GM12878 (cell line): ENCODE measurements around the gene MAPK8. TPM values are rescaled to one million over a fixed set of nuclear protein-coding genes. Genes with fewer than 3 reads are reported as not detected.

Source experiments
- ATAC-seq: fragments of 200-7000 bp; cut with Tn5 transposase; 3 replicates; pipeline ENCODE4 v1.9.1; 2020; ENCODE audit warnings: mild to moderate bottlenecking, moderate library complexity
- BruUV-seq: library from RNA; stranded (reverse); fragments of 400-500 nt; replicated peaks from 2 replicates; lab custom pipeline; 2021; lab: Mats Ljungman, UMichigan
- CTCF ChIA-PET: fragments of 300-600 bp; sonication (Branson Sonifier 250); formaldehyde crosslinking; extraction: SDS; loops from one replicate; lab custom pipeline; 2021; ENCODE audit warnings: inconsistent platforms; lab: Yijun Ruan, JAX
- POLR2A ChIA-PET: fragments of 350-600 bp; formaldehyde crosslinking; extraction: SDS; loops from one replicate; lab custom pipeline; 2021; ENCODE audit warnings: inconsistent platforms; lab: Charles Lee
- RAD21 ChIA-PET: fragments of 300-600 bp; sonication (Branson Sonifier 250); formaldehyde crosslinking; loops from one replicate; lab custom pipeline; 2023; ENCODE audit warnings: antibody characterized with exemption; ENCODE audit not compliant: unreplicated experiment; lab: Charles Lee
- SMC1A ChIA-PET: fragments of 300-600 bp; sonication (Branson Sonifier 250); formaldehyde crosslinking; loops from one replicate; lab custom pipeline; 2023; ENCODE audit not compliant: unreplicated experiment, uncharacterized antibody; lab: Charles Lee
- DNase-seq: peaks from one replicate; pipeline ENCODE4 v3.0.0-alpha.2; 2011; ENCODE audit warnings: low read depth, low spot score
- FAIRE-seq: peaks from 3 replicates; lab custom pipeline; 2011; peaks lifted over from hg19 to GRCh38; lab: Jason Lieb, UNC
- H2AFZ ChIP-seq: 2 replicates; pipeline ENCODE4 v1.6.0; 2011; ENCODE audit warnings: low read depth, low read length, control low read depth; ENCODE audit not compliant: control insufficient read depth
- H3K27ac ChIP-seq: 2 replicates; pipeline ENCODE4 v1.5.1; 2011; ENCODE audit warnings: control low read depth; ENCODE audit not compliant: control insufficient read depth, insufficient read depth
- H3K27me3 ChIP-seq, 2 experiments: replicated peaks in 1 of 2; 2 replicates each; pipeline versions ENCODE4 v1.6.0 to v1.6.1; 2011; ENCODE audit warnings: low read length in 1 of 2; ENCODE audit not compliant: control insufficient read depth in 2 of 2, insufficient read depth in 2 of 2
- H3K36me3 ChIP-seq, 2 experiments: 2 replicates each; pipeline ENCODE4 v1.5.1; 2011; ENCODE audit warnings: low read length in 1 of 2; ENCODE audit not compliant: control insufficient read depth in 2 of 2, insufficient read depth in 2 of 2
- H3K4me1 ChIP-seq: 2 replicates; pipeline ENCODE4 v1.6.1; 2011; ENCODE audit warnings: mild to moderate bottlenecking, low read length, moderate library complexity, mixed read lengths; ENCODE audit not compliant: control insufficient read depth, insufficient read depth
- H3K4me2 ChIP-seq: 2 replicates; pipeline ENCODE4 v1.6.0; 2011; ENCODE audit warnings: control low read depth; ENCODE audit not compliant: control insufficient read depth, insufficient read depth
- H3K4me3 ChIP-seq: fragments of 200-600 bp; sonication (generic); 2 replicates; pipeline ENCODE4 v1.5.1; 2016
- H3K79me2 ChIP-seq: 2 replicates; pipeline ENCODE4 v1.6.0; 2011; ENCODE audit warnings: low read length; ENCODE audit not compliant: control insufficient read depth, insufficient read depth
- H3K9ac ChIP-seq: 2 replicates; pipeline ENCODE4 v1.8.0; 2011; ENCODE audit warnings: low read length, control low read depth, mixed read lengths; ENCODE audit not compliant: control insufficient read depth, insufficient read depth
- H3K9me3 ChIP-seq: replicated peaks from 3 replicates; pipeline ENCODE4 v1.5.1; 2011; ENCODE audit warnings: mild to moderate bottlenecking, low read length; ENCODE audit not compliant: control insufficient read depth, insufficient read depth
- H4K20me1 ChIP-seq: 2 replicates; pipeline ENCODE4 v1.6.0; 2011; ENCODE audit not compliant: control insufficient read depth, insufficient read depth
- BCL3 ChIP-seq: IDR thresholded peaks from 2 replicates; pipeline ENCODE4 v1.6.1; 2011; ENCODE audit warnings: borderline replicate concordance, low read depth, mild to moderate bottlenecking, moderate library complexity, low read length; ENCODE audit not compliant: insufficient read depth, poor library complexity, severe bottlenecking
- CTCF ChIP-seq, 3 experiments: IDR thresholded peaks in 2 of 3; conservative IDR thresholded peaks in 1 of 3; 2 replicates each; pipeline ENCODE4 v1.5.1; 2011; ENCODE audit warnings: low read depth in 3 of 3, low read length in 3 of 3, mild to moderate bottlenecking in 3 of 3, control low read depth in 2 of 3, moderate library complexity in 2 of 3, inconsistent platforms in 1 of 3, mixed read lengths in 1 of 3; ENCODE audit not compliant: control insufficient read depth in 2 of 3, insufficient read depth in 1 of 3; ENCODE audit errors: extremely low read depth in 1 of 3
- ELK1 ChIP-seq: IDR thresholded peaks from 2 replicates; pipeline ENCODE4 v1.6.1; 2012; ENCODE audit warnings: low read depth, low read length, improper control_type of control experiment
- IRF4 ChIP-seq: IDR thresholded peaks from 2 replicates; pipeline ENCODE4 v1.6.1; 2011; ENCODE audit warnings: low read depth, low read length
- MTA3 ChIP-seq: IDR thresholded peaks from 2 replicates; pipeline ENCODE4 v1.6.1; 2012; ENCODE audit warnings: low read length, inconsistent platforms, borderline replicate concordance
- SMC3 ChIP-seq: IDR thresholded peaks from 2 replicates; pipeline ENCODE4 v1.6.1; 2011; ENCODE audit warnings: low read length, improper control_type of control experiment, borderline replicate concordance
- STAT3 ChIP-seq: IDR thresholded peaks from 2 replicates; pipeline ENCODE4 v1.6.1; 2011; ENCODE audit warnings: low read depth, low read length, improper control_type of control experiment
- TARDBP ChIP-seq: IDR thresholded peaks from 2 replicates; pipeline ENCODE4 v1.6.1; 2016; ENCODE audit warnings: borderline replicate concordance
- ZBED1 ChIP-seq: IDR thresholded peaks from 2 replicates; pipeline ENCODE4 v1.6.1; 2016; ENCODE audit warnings: borderline replicate concordance
- ZNF622 ChIP-seq: fragments of 450-650 bp; IDR thresholded peaks from 2 replicates; pipeline ENCODE4 v1.6.1; 2017; ENCODE audit warnings: mild to moderate bottlenecking, inconsistent platforms
- ZNF687 ChIP-seq: fragments of 450-650 bp; IDR thresholded peaks from 2 replicates; pipeline ENCODE4 v1.6.1; 2017; ENCODE audit warnings: mild to moderate bottlenecking, moderate library complexity
- whole genome bisulfite sequencing: methylation state at CpG from one replicate; pipeline ENCODE4 v1.1.6; 2016; ENCODE audit warnings: low lambda C conversion rate; ENCODE audit not compliant: insufficient replicate concordance, insufficient coverage; ENCODE audit errors: missing lambda C conversion rate; 5-methylcytosine and 5-hydroxymethylcytosine counted together
- in situ Hi-C: fragments of 300-500 bp; cut with MboI; formaldehyde crosslinking; loops from 9 replicates; pipeline ENCODE4 v1.14.3; 2018; ENCODE audit warnings: mixed read lengths
- intact Hi-C: fragments of 100-400 bp; cut with micrococcal nuclease; formaldehyde crosslinking; loops from one replicate; pipeline ENCODE4 v1.14.2; 2022; ENCODE audit not compliant: unreplicated experiment
- polyA plus RNA-seq, 11 experiments: library from polyadenylated mRNA; depleted of rRNA in 4 of 11; unstranded in 6 of 11; stranded (reverse) in 5 of 11; fragments of >200 nt; fragmentation: Nextera tagmentation in 4 of 11; fragmentation: Illumina TruSeq in 1 of 11; extraction: Ambion mirVana in 4 of 11; extraction: Trizol in 1 of 11; gene quantifications; 1 replicate in 1 of 11; 2 replicates in 10 of 11; pipeline versions ENCODE4 v1.2.1 to v1.2.3, GENCODE V29; 2011 to 2016; ENCODE audit warnings: inconsistent platforms in 2 of 11, missing spikeins in 2 of 11, low read depth in 1 of 11
- total RNA-seq, 4 experiments: library from RNA; depleted of rRNA in 3 of 4; stranded (reverse); fragments of >200 nt in 3 of 4; fragmentation: Illumina TruSeq in 1 of 4; extraction: Trizol in 1 of 4; gene quantifications; 2 replicates each; pipeline versions ENCODE4 v1.2.1 to v1.2.3, GENCODE V29; 2013 to 2021

MAPK8 gene
- total and polyA plus RNA-seq, 10 of the 15 experiments (the other 5 are each of a cell fraction or from before 2014, with no cell fraction given), result 3.9 to 102 (median 40.0) TPM

GRCh38 chr10:48299692-48300091 is 6.8 kb upstream of the MAPK8 start:
- no peak for DNase-seq
- no peak overlapping the region for H3K27ac ChIP-seq
- no TSS peak for BruUV-seq
- no peak overlapping the region for H3K4me2 ChIP-seq
- no peaks in the 10 kb centered on the region for H3K36me3 ChIP-seq
- H3K27me3 ChIP-seq, result no peaks in the 10 kb centered on the region
- no peak for ATAC-seq
- 0% methylated on average over 1 of the region's 1 CpG for WGBS
- ChIA-PET POLR2A (interaction anchor here (2.3 kb wide), 1 partner anchor 12 kb away, joined by 11 read pairs; no protein-coding TSS in a partner anchor), SMC1A (interaction anchor here (0.6 to 7.0 kb wide), 2 partner anchors 10 to 64 kb away, joined by 3 to 82 read pairs; no protein-coding TSS in a partner anchor), RAD21 (interaction anchor here (1.6 to 5.2 kb wide), 2 partner anchors 10 to 11 kb away, joined by 4 to 31 read pairs; no protein-coding TSS in a partner anchor), CTCF (interaction anchor here (0.6 to 8.1 kb wide), 4 partner anchors 11 to 93 kb away, joined by 3 to 87 read pairs (median 6); no protein-coding TSS in a partner anchor)
- intact Hi-C loops, result no loop called here
- H2AFZ ChIP-seq, result no peak overlapping the region
- H3K4me3 ChIP-seq, result no peak overlapping the region
- in situ Hi-C loops, result no loop called here
- no peaks in the 10 kb centered on the region for H3K79me2 ChIP-seq
- H3K4me1 ChIP-seq, result peaks cover 8% of the 10 kb centered on the region; the same call in 1 of the 2 replicates
- no peaks in the 10 kb centered on the region for H3K9me3 ChIP-seq
- no peak for FAIRE-seq
- no peak overlapping the region for H3K9ac ChIP-seq
- no peak for TF ChIP-seq ELK1
- no peak for TF ChIP-seq BCL3
- no peak for TF ChIP-seq ZNF622
- TF ChIP-seq CTCF (IDR thresholded peaks at IDR 0.05 in 2 of 3, conservative IDR thresholded peaks at IDR 0.05 in 1 of 3; ENCODE audit: control insufficient read depth in 2 of 3, extremely low read depth in 1 of 3, insufficient read depth in 1 of 3, low read depth in 3 of 3, low read length in 3 of 3), result no peak
- TF ChIP-seq MTA3, result no peak
- TF ChIP-seq TARDBP, result no peak
- no peak for TF ChIP-seq IRF4
- TF ChIP-seq STAT3, result no peak
- TF ChIP-seq ZNF687, result no peak
- TF ChIP-seq SMC3, result no peak
- no peak for TF ChIP-seq ZBED1
- H4K20me1 ChIP-seq, result no peaks in the 10 kb centered on the region
